Diencephalon (tissue), 1 donor: ENCODE measurements around the gene SPAM1. TPM values are rescaled to one million over a fixed set of nuclear protein-coding genes. Genes with fewer than 3 reads are reported as not detected.

Source experiments
- total RNA-seq: library from RNA; depleted of rRNA; stranded (reverse); fragments of >200 nt; gene quantifications from one replicate; pipeline ENCODE4 v1.2.3, GENCODE V29; 2014

The SPAM1 gene, protein sequence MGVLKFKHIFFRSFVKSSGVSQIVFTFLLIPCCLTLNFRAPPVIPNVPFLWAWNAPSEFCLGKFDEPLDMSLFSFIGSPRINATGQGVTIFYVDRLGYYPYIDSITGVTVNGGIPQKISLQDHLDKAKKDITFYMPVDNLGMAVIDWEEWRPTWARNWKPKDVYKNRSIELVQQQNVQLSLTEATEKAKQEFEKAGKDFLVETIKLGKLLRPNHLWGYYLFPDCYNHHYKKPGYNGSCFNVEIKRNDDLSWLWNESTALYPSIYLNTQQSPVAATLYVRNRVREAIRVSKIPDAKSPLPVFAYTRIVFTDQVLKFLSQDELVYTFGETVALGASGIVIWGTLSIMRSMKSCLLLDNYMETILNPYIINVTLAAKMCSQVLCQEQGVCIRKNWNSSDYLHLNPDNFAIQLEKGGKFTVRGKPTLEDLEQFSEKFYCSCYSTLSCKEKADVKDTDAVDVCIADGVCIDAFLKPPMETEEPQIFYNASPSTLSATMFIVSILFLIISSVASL
- not detected for total RNA-seq

DNA sequence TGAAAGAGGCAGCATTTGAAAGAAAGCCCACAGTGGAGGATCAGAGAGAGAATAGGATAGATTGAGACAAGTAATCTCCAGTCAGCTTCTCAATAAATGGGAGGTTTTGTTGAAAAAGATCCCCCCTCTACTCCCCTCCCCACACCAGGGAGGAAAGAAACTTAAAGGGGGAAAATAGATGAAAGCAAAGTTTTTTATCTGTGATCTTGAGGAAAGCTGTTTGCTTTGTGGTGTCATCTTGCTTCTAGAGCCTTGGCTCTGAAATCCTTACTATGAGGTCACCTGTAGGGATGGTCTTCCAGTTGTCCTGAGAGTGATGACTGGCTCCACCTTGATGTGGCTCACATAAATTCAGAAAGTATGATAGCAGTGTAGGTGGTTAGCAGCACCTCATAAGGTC lies at the start of gene SPAM1:
TSS of gene SPAM1 (plus strand) at position 301 of the 400 bp plus-strand sequence. CDS start 28,330 bp downstream, outside the sequence.

Other genes starting within 250 kb of the SPAM1 start
- gene WASL, start 176.2 kb upstream of the SPAM1 start, total RNA-seq = 34.6 TPM
- gene HYAL4, start 80.1 kb upstream of the SPAM1 start, total RNA-seq = not detected
- gene TMEM229A, start 107.8 kb downstream of the SPAM1 start, total RNA-seq = 4.6 TPM